ENCODE data around the gene TDO2. TPM values are rescaled to one million over a fixed set of nuclear protein-coding genes. Genes with fewer than 3 reads are reported as not detected.

Gene TDO2
- total RNA-seq, 2 donors from 2014 or later, result not detected

DNA sequence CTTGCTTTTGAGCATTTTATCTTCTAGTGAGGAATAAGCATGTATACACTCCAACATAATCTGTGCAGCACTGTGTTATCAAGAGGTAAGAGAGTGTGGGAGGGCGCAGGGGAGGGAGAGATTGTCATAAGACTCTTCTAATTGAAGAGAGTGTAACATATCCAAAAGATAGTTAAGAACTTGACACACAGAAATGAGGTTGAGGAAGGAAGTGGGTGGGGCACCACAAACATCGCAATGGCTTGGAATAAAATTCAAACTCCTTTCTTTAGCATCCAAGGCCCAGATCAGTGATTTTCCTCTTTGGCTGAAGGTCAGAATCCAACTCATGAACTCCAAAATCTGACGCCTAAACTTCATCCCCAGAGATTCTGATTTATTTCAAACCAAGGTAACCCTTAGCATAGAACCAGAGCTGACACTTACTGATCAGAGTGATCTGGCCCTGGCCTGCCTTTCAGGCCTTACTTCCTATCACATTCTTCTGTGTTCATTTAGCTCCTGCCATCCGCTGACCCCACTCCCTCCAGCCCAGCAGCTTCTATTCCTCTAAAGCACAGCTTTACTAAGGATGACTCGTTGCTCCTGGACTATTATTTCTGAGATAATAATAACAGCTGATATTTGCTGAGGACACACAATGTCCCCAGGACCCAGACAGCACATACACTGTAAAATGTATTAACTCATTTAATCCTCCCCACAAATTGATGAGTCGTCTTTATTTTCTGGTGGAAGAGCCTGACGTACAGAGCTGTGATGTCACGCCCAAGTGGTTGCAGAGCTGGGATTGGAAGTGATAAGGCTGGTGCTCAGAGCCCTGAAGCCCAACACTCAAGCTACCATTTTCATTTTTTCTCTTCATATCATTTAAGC is 60.8 kb downstream of the TDO2 start:
- TF ChIP-seq, protein P1, sequence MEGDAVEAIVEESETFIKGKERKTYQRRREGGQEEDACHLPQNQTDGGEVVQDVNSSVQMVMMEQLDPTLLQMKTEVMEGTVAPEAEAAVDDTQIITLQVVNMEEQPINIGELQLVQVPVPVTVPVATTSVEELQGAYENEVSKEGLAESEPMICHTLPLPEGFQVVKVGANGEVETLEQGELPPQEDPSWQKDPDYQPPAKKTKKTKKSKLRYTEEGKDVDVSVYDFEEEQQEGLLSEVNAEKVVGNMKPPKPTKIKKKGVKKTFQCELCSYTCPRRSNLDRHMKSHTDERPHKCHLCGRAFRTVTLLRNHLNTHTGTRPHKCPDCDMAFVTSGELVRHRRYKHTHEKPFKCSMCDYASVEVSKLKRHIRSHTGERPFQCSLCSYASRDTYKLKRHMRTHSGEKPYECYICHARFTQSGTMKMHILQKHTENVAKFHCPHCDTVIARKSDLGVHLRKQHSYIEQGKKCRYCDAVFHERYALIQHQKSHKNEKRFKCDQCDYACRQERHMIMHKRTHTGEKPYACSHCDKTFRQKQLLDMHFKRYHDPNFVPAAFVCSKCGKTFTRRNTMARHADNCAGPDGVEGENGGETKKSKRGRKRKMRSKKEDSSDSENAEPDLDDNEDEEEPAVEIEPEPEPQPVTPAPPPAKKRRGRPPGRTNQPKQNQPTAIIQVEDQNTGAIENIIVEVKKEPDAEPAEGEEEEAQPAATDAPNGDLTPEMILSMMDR (IDR thresholded peaks at IDR 0.05), result no peak
- Histone ChIP-seq H3K27ac (no peak overlapping the region), H3K27me3 (replicated peaks; ENCODE audit: insufficient read depth) (no peaks in the 10 kb centered on the region), H3K9me3 (no peaks in the 10 kb centered on the region), H3K36me3 (no peaks in the 10 kb centered on the region), H3K4me3 (no peak overlapping the region), H3K4me1 (ENCODE audit: control insufficient read depth in 1 of 2, low read depth in 2 of 2) (no peaks in the 10 kb centered on the region)
- no peak for DNase-seq (ENCODE audit: low spot score)
- no peak for ATAC-seq (ENCODE audit: insufficient number of reproducible peaks, low FRiP score, low read depth)

DNA sequence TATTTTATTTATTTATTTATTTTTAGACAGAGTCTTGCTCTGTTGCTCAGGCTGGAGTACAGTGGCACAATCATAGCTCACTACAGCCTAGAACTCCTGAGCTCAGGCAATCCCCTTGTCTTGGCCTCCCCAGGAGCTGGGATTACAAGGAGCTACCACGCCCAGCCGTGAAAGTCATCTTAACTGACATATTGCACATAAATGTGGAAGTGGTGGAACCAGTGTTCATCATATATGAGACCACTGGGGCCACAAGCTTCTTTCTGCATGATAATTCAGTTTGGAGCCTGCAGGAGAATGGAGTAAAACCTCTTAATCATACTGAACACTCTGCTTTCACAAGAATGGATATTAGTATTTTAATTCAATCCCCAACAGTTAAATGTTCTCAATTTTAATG is 62.7 kb downstream of the TDO2 start:
- H3K36me3 ChIP-seq, result no peaks in the 10 kb centered on the region
- H3K27me3 ChIP-seq (replicated peaks; ENCODE audit: insufficient read depth), result no peaks in the 10 kb centered on the region
- no peak overlapping the region for H3K27ac ChIP-seq
- TF ChIP-seq, protein P1 (IDR thresholded peaks at IDR 0.05), result no peak
- ATAC-seq (ENCODE audit: insufficient number of reproducible peaks, low FRiP score, low read depth), result no peak
- H3K4me3 ChIP-seq, result no peak overlapping the region
- no peak for DNase-seq (ENCODE audit: low spot score)
- no peaks in the 10 kb centered on the region for H3K9me3 ChIP-seq
- H3K4me1 ChIP-seq (ENCODE audit: control insufficient read depth in 1 of 2, low read depth in 2 of 2), result no peaks in the 10 kb centered on the region

DNA sequence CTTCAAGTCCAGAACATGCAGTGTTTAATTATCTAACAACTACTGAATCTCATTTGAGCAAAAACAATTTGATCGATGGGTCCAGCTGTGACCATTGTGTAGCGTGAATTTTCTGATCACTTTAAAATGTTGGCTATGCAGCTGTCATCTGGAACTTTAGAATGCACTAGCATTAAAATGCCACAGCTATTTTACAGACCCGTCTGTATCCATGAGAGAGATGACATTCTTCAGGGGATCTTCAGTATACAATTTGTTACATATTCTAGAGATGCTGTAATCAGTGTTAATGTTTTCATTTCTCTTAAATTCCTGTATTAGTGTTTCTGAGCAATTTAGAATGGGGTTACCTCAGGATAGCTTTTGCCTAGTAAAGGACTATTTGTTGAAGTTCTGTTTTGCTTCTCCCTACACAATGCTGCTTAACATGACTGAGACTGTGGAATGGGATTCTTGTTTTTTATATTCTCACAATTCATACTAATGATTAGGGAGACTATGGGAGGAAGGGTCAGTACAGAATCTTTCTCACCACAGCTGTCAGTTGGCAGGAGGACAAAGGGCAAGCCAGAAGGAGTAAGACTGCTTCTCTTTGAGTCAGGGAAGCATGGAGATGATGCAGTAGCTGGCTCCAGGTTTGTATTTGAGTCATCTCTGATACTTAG is 63.4 kb downstream of the TDO2 start:
- Histone ChIP-seq H3K36me3 (no peaks in the 10 kb centered on the region), H3K27ac (no peak overlapping the region), H3K4me3 (no peak overlapping the region), H3K9me3 (no peaks in the 10 kb centered on the region), H3K4me1 (ENCODE audit: control insufficient read depth in 1 of 2, low read depth in 2 of 2) (no peaks in the 10 kb centered on the region), H3K27me3 (replicated peaks; ENCODE audit: insufficient read depth) (no peaks in the 10 kb centered on the region)
- DNase-seq (ENCODE audit: low spot score), result no peak
- TF ChIP-seq, protein P1 (IDR thresholded peaks at IDR 0.05), result no peak
- no peak for ATAC-seq (ENCODE audit: insufficient number of reproducible peaks, low FRiP score, low read depth)

Other genes with a start within 250 kb of the TDO2 start
- gene GUCY1A1, start 236.8 kb upstream of the TDO2 start, total RNA-seq, result 100 to 1,000 TPM; 110 to 135 TPM
- gene GUCY1B1, start 144.7 kb upstream of the TDO2 start, total RNA-seq, result 10 to 100 TPM; 32.7 to 34.1 TPM
- not detected for gene ASIC5, start 37.4 kb upstream of the TDO2 start, total RNA-seq
- 10 to 100 TPM; 31.1 to 36.6 TPM for gene CTSO, start 50.2 kb downstream of the TDO2 start, total RNA-seq